ENCODE measurements around the gene HYKK. TPM values are rescaled to one million over a fixed set of nuclear protein-coding genes. Genes with fewer than 3 reads are reported as not detected.
"Not testable (repeated sequence)": the region's sequence is repeated elsewhere in the genome, so short reads cannot be mapped to it uniquely, and the experiment has no call there.

Gene HYKK
- total RNA-seq, 3 donors from 2014 or later (not counting 1 experiment from before 2014, with no cell fraction given): 0.32 TPM; not detected in 2

DNA sequence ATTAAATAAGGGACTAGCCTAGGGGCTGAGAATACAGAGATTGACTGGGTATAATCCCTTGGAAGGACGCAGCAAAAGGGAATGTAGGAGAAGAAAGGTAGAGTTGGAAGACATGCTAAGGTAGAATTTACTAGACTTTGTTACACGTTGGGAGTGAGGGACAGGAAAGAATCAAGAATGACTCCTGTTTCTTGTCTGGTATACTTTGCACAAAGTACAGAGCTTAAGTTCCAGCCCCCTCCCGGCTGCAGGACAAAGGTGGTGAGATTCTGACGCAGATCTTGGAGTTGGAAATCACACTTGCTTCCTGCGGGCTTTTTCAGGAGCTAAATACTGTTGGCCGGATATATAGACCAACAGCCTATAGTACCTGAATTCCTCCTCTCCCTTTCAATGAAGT is 895 bp downstream of the HYKK start:
- 52% methylated on average over 5 of the region's 6 CpGs for WGBS (ENCODE audit: insufficient coverage)
- Histone ChIP-seq H3K27me3 (ENCODE audit: control insufficient read depth, insufficient read depth, low read length) (peaks cover 3% of the 10 kb centered on the region), H3K9me3 (ENCODE audit: control insufficient read depth, insufficient read depth, low read length) (no peaks in the 10 kb centered on the region), H3K36me3 (ENCODE audit: control insufficient read depth, insufficient read depth, low read length) (no peaks in the 10 kb centered on the region), H3K27ac (ENCODE audit: low read length) (no peak overlapping the region), H3K4me1 (ENCODE audit: control insufficient read depth, insufficient read depth, low read length) (peaks cover 14% of the 10 kb centered on the region), H3K4me3 (ENCODE audit: low read length) (no peak overlapping the region)
- ATAC-seq (no peak), DNase-seq (peak in 1 of 2 donors; percentile 5)
- Mint-ChIP-seq H3K4me3 (peak overlapping the region; percentile 93), H3K9me3 (no peaks in the 10 kb centered on the region), H3K36me3 (no peaks in the 10 kb centered on the region), H3K4me1 (peaks cover 15 to 22% of the 10 kb centered on the region in 2 donors), H3K27ac (peak overlapping the region in 1 of 2 donors; percentile 21), H3K27me3 (ENCODE audit: low read depth in 2 of 2) (peaks cover 11 to 17% of the 10 kb centered on the region in 2 donors)
- TF ChIP-seq, protein P1, sequence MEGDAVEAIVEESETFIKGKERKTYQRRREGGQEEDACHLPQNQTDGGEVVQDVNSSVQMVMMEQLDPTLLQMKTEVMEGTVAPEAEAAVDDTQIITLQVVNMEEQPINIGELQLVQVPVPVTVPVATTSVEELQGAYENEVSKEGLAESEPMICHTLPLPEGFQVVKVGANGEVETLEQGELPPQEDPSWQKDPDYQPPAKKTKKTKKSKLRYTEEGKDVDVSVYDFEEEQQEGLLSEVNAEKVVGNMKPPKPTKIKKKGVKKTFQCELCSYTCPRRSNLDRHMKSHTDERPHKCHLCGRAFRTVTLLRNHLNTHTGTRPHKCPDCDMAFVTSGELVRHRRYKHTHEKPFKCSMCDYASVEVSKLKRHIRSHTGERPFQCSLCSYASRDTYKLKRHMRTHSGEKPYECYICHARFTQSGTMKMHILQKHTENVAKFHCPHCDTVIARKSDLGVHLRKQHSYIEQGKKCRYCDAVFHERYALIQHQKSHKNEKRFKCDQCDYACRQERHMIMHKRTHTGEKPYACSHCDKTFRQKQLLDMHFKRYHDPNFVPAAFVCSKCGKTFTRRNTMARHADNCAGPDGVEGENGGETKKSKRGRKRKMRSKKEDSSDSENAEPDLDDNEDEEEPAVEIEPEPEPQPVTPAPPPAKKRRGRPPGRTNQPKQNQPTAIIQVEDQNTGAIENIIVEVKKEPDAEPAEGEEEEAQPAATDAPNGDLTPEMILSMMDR (IDR thresholded peaks at IDR 0.05): no peak
- intact Hi-C loops (cut with micrococcal nuclease): no loop called here

- H3K4me1 ChIP-seq (ENCODE audit: control insufficient read depth, insufficient read depth, low read length): peaks cover 14% of the 10 kb centered on the region
- H3K27me3 ChIP-seq (ENCODE audit: control insufficient read depth, insufficient read depth, low read length): peaks cover 3% of the 10 kb centered on the region
- Mint-ChIP-seq H3K4me1 (peaks cover 15 to 22% of the 10 kb centered on the region in 2 donors), H3K9me3 (no peaks in the 10 kb centered on the region), H3K27ac (no peak overlapping the region), H3K4me3 (no peak overlapping the region), H3K27me3 (ENCODE audit: low read depth in 2 of 2) (peaks cover 11 to 21% of the 10 kb centered on the region in 2 donors), H3K36me3 (no peaks in the 10 kb centered on the region)
- no peaks in the 10 kb centered on the region for H3K9me3 ChIP-seq (ENCODE audit: control insufficient read depth, insufficient read depth, low read length)
- peak in 1 of 2 donors; percentile 28 for DNase-seq
- no peak overlapping the region for H3K4me3 ChIP-seq (ENCODE audit: low read length)
- WGBS (ENCODE audit: insufficient coverage): 75% methylated on average over 6 of the region's 6 CpGs
- intact Hi-C loops (cut with micrococcal nuclease): no loop called here
- TF ChIP-seq, protein P1 (IDR thresholded peaks at IDR 0.05): no peak
- no peaks in the 10 kb centered on the region for H3K36me3 ChIP-seq (ENCODE audit: control insufficient read depth, insufficient read depth, low read length)
- H3K27ac ChIP-seq (ENCODE audit: low read length): no peak overlapping the region
- no peak for ATAC-seq
These were observed 2.4 kb downstream of the HYKK start for GRCh38 chr15:78509726-78510312.

DNA sequence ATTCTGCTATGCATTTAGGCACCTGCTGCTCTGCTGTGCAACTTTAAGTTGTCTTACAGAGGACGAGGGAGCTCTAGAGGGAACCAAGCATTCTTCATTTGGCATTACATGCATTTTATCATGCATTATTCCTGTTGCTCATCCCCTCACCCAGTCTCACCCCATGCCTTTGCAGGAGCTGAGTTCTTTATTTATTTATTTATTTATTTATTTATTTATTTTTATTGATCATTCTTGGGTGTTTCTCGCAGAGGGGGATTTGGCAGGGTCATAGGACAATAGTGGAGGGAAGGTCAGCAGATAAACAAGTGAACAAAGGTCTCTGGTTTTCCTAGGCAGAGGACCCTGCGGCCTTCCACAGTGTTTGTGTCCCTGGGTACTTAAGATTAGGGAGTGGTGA is 12.7 kb downstream of the HYKK start:
- intact Hi-C loops (cut with micrococcal nuclease): not testable (repeated sequence)

DNA sequence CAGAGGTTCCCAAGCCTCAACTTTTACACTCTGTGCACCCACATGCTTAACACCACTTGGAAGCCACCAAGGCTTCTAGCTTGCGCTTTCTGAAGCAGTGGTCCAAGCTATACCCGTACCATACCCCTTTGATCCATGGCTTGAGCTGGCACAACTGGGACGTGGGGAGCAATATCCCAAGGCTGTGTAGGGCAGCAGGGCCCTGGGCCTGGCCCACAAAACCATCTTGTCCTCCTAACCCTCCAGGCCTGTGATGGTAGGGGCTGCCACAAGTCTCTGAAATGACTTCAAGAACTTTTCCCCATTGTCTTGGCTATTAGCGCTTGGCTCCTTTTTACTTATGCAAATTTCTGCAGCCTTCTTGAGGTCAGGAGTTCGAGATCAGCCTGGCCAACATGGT is 16.9 kb downstream of the HYKK start:
- 85% methylated on average over 5 of the region's 5 CpGs for WGBS (ENCODE audit: insufficient coverage)
- intact Hi-C loops (cut with micrococcal nuclease): no loop called here
- TF ChIP-seq, protein P1 (IDR thresholded peaks at IDR 0.05): no peak
- DNase-seq (no peak), ATAC-seq (no peak)
- no peak overlapping the region for H3K4me3 ChIP-seq (ENCODE audit: low read length)
- Mint-ChIP-seq H3K4me3 (no peak overlapping the region), H3K4me1 (no peaks in the 10 kb centered on the region), H3K27ac (no peak overlapping the region), H3K27me3 (ENCODE audit: low read depth in 2 of 2) (peaks cover 0 to 5% of the 10 kb centered on the region in 2 donors), H3K9me3 (no peaks in the 10 kb centered on the region), H3K36me3 (no peaks in the 10 kb centered on the region)
- no peaks in the 10 kb centered on the region for H3K4me1 ChIP-seq (ENCODE audit: control insufficient read depth, insufficient read depth, low read length)
- no peak overlapping the region for H3K27ac ChIP-seq (ENCODE audit: low read length)
- no peaks in the 10 kb centered on the region for H3K27me3 ChIP-seq (ENCODE audit: control insufficient read depth, insufficient read depth, low read length)
- no peaks in the 10 kb centered on the region for H3K36me3 ChIP-seq (ENCODE audit: control insufficient read depth, insufficient read depth, low read length)
- H3K9me3 ChIP-seq (ENCODE audit: control insufficient read depth, insufficient read depth, low read length): no peaks in the 10 kb centered on the region

More for the DNA sequence above, 12.7 kb downstream of the HYKK start:
- not testable (repeated sequence) for DNase-seq; H3K4me1 Mint-ChIP-seq; H3K4me1 ChIP-seq (ENCODE audit: control insufficient read depth, insufficient read depth, low read length); H3K9me3 Mint-ChIP-seq; H3K27ac Mint-ChIP-seq; H3K9me3 ChIP-seq (ENCODE audit: control insufficient read depth, insufficient read depth, low read length); H3K36me3 ChIP-seq (ENCODE audit: control insufficient read depth, insufficient read depth, low read length); H3K27me3 Mint-ChIP-seq (ENCODE audit: low read depth in 2 of 2); H3K4me3 ChIP-seq (ENCODE audit: low read length); H3K27ac ChIP-seq (ENCODE audit: low read length); H3K36me3 Mint-ChIP-seq; ATAC-seq; H3K4me3 Mint-ChIP-seq; H3K27me3 ChIP-seq (ENCODE audit: control insufficient read depth, insufficient read depth, low read length)
- 83% methylated on average over 1 of the region's 3 CpGs for WGBS (ENCODE audit: insufficient coverage)
